H1 (cell line): ENCODE data around the gene SLC6A6. TPM values are rescaled to one million over a fixed set of nuclear protein-coding genes. Genes with fewer than 3 reads are reported as not detected.

Experiments used
- CTCF ChIA-PET: fragments of 300-600 bp; sonication (Branson Sonifier 250); formaldehyde crosslinking; loops from one replicate; lab custom pipeline; 2021; ENCODE audit not compliant: partially characterized antibody; lab: Charles Lee
- POLR2A ChIA-PET: fragments of 300-600 bp; sonication (Branson Sonifier 250); formaldehyde crosslinking; loops from one replicate; lab custom pipeline; 2021; ENCODE audit warnings: inconsistent platforms; ENCODE audit not compliant: partially characterized antibody; lab: Charles Lee
- DNase-seq, 2 experiments: peaks; one replicate each; pipeline versions ENCODE4 v3.0.0 to v3.0.0-alpha.2; 2010 to 2022; ENCODE audit warnings: low spot score in 2 of 2, low read depth in 1 of 2, mixed read lengths in 1 of 2
- FAIRE-seq: peaks from 2 replicates; lab custom pipeline; 2011; peaks lifted over from hg19 to GRCh38; lab: Jason Lieb, UNC
- H2AFZ ChIP-seq: 2 replicates; pipeline ENCODE4 v1.8.1; 2012; ENCODE audit warnings: low read length, inconsistent platforms
- H2AK5ac ChIP-seq: 2 replicates; pipeline ENCODE4 v1.6.1; 2013; ENCODE audit warnings: low read depth, low read length
- H2BK120ac ChIP-seq: replicated peaks from 2 replicates; pipeline ENCODE3; 2013; ENCODE audit warnings: low read depth, low read length, inconsistent platforms
- H2BK12ac ChIP-seq: 2 replicates; pipeline ENCODE4 v1.6.1; 2013; ENCODE audit warnings: low read depth, low read length
- H2BK15ac ChIP-seq: 2 replicates; pipeline ENCODE4 v1.6.1; 2013; ENCODE audit warnings: low read length
- H2BK20ac ChIP-seq: 2 replicates; pipeline ENCODE4 v1.6.1; 2013; ENCODE audit warnings: low read length
- H2BK5ac ChIP-seq: 2 replicates; pipeline ENCODE4 v1.6.1; 2013; ENCODE audit warnings: low read depth, low read length
- H3K14ac ChIP-seq: 2 replicates; pipeline ENCODE4 v1.6.1; 2013; ENCODE audit warnings: inconsistent platforms; ENCODE audit not compliant: insufficient read length
- H3K18ac ChIP-seq: 2 replicates; pipeline ENCODE4 v1.6.1; 2013; ENCODE audit warnings: low read length; ENCODE audit errors: extremely low read depth
- H3K23ac ChIP-seq: 2 replicates; pipeline ENCODE4 v1.6.1; 2013; ENCODE audit warnings: inconsistent platforms; ENCODE audit not compliant: insufficient read length
- H3K23me2 ChIP-seq: 2 replicates; pipeline ENCODE4 v1.6.1; 2013; ENCODE audit warnings: low read depth, low read length
- H3K27ac ChIP-seq: 2 replicates; pipeline ENCODE4 v1.6.1; 2011; ENCODE audit warnings: low read depth, low read length, inconsistent platforms
- H3K27me3 ChIP-seq, 4 experiments: replicated peaks in 1 of 4; 1 replicate in 1 of 4; 2 replicates in 3 of 4; pipeline versions ENCODE4 v1.6.1 to v1.8.1; 2011 to 2013; ENCODE audit warnings: low read length in 3 of 4, mild to moderate bottlenecking in 3 of 4, inconsistent platforms in 2 of 4, mixed read lengths in 2 of 4, moderate library complexity in 1 of 4; ENCODE audit not compliant: control insufficient read depth in 3 of 4, insufficient read depth in 3 of 4; ENCODE audit errors: extremely low read depth in 1 of 4
- H3K36me3 ChIP-seq, 4 experiments: 2 replicates each; pipeline versions ENCODE4 v1.6.1 to v1.8.1; 2011 to 2013; ENCODE audit warnings: mild to moderate bottlenecking in 4 of 4, low read length in 3 of 4, moderate library complexity in 2 of 4, control low read depth in 1 of 4, inconsistent platforms in 1 of 4; ENCODE audit not compliant: insufficient read depth in 4 of 4, control insufficient read depth in 2 of 4
- H3K4ac ChIP-seq: replicated peaks from 2 replicates; pipeline ENCODE3; 2013; ENCODE audit warnings: low read length, low read depth, mixed read lengths, inconsistent platforms; ENCODE audit not compliant: insufficient read length
- H3K4me1 ChIP-seq, 4 experiments: replicated peaks in 1 of 4; 1 replicate in 1 of 4; 2 replicates in 3 of 4; pipeline versions ENCODE4 v1.6.1 to v1.8.1; 2011 to 2013; ENCODE audit warnings: low read length in 3 of 4, inconsistent platforms in 2 of 4, mixed read lengths in 1 of 4; ENCODE audit not compliant: insufficient read depth in 4 of 4, control insufficient read depth in 3 of 4
- H3K4me2 ChIP-seq, 2 experiments: 2 replicates each; pipeline versions ENCODE4 v1.6.1 to v1.8.1; 2011 to 2013; ENCODE audit warnings: low read depth in 2 of 2, low read length in 2 of 2, control low read depth in 1 of 2, inconsistent platforms in 1 of 2, mild to moderate bottlenecking in 1 of 2; ENCODE audit not compliant: insufficient read depth in 1 of 2
- H3K4me3 ChIP-seq, 4 experiments: fragments of 200-600, 300-600 bp in 1 of 4; sonication (generic), shearing (Covaris generic), sonication (Bioruptor Twin) in 1 of 4; 2 replicates each; pipeline versions ENCODE4 v1.5.1 to v1.8.1; 2011 to 2016; ENCODE audit warnings: low read length in 4 of 4, low read depth in 3 of 4, control low read depth in 2 of 4, inconsistent platforms in 2 of 4, mild to moderate bottlenecking in 2 of 4, mixed read lengths in 1 of 4, moderate library complexity in 1 of 4; ENCODE audit not compliant: insufficient read depth in 2 of 4; ENCODE audit errors: extremely low read depth in 1 of 4
- H3K56ac ChIP-seq: replicated peaks from 2 replicates; pipeline ENCODE3; 2013; ENCODE audit warnings: low read depth, mild to moderate bottlenecking, mixed read lengths, low read length, inconsistent platforms; ENCODE audit not compliant: insufficient read length
- H3K79me1 ChIP-seq: 2 replicates; pipeline ENCODE4 v1.6.1; 2013; ENCODE audit warnings: low read depth, low read length, control low read depth
- H3K79me2 ChIP-seq, 2 experiments: 2 replicates each; pipeline versions ENCODE4 v1.6.1 to v1.8.1; 2012 to 2013; ENCODE audit warnings: low read length in 2 of 2, mild to moderate bottlenecking in 2 of 2, inconsistent platforms in 1 of 2; ENCODE audit not compliant: insufficient read depth in 2 of 2, control insufficient read depth in 1 of 2
- H3K9ac ChIP-seq, 4 experiments: replicated peaks in 1 of 4; 1 replicate in 1 of 4; 2 replicates in 3 of 4; pipeline versions ENCODE4 v1.6.1 to v1.8.1; 2011 to 2013; ENCODE audit warnings: low read depth in 3 of 4, low read length in 3 of 4, control low read depth in 2 of 4, mild to moderate bottlenecking in 2 of 4, moderate library complexity in 2 of 4, inconsistent platforms in 1 of 4; ENCODE audit errors: extremely low read depth in 1 of 4
- H3K9me3 ChIP-seq, 2 experiments: 2 replicates each; pipeline versions ENCODE4 v1.6.1 to v1.8.1; 2012 to 2013; ENCODE audit warnings: mild to moderate bottlenecking in 2 of 2, moderate library complexity in 2 of 2, control low read depth in 1 of 2, inconsistent platforms in 1 of 2, low read depth in 1 of 2, low read length in 1 of 2, mixed read lengths in 1 of 2; ENCODE audit not compliant: insufficient read depth in 2 of 2
- H4K20me1 ChIP-seq, 2 experiments: replicated peaks in 1 of 2; 2 replicates each; pipeline versions ENCODE3 to v1.8.1; 2011 to 2013; ENCODE audit warnings: inconsistent platforms in 2 of 2, low read length in 2 of 2, mild to moderate bottlenecking in 1 of 2; ENCODE audit not compliant: insufficient read depth in 2 of 2, control insufficient read depth in 1 of 2
- H4K5ac ChIP-seq: 2 replicates; pipeline ENCODE4 v1.6.1; 2013; ENCODE audit warnings: low read length, low read depth, mixed read lengths, inconsistent platforms; ENCODE audit not compliant: insufficient read length
- H4K8ac ChIP-seq: 2 replicates; pipeline ENCODE4 v1.8.0; 2013; ENCODE audit warnings: mild to moderate bottlenecking, moderate library complexity, low read length, inconsistent platforms; ENCODE audit not compliant: insufficient read depth; ENCODE audit errors: extremely low read depth
- H4K91ac ChIP-seq: replicated peaks from 2 replicates; pipeline ENCODE3; 2013; ENCODE audit warnings: low read length, mixed read lengths, inconsistent platforms; ENCODE audit not compliant: insufficient read length
- BRCA1 ChIP-seq: IDR thresholded peaks from 2 replicates; pipeline ENCODE4 v1.6.1; 2012; ENCODE audit warnings: low read depth, low read length, improper control_type of control experiment
- CEBPB ChIP-seq: IDR thresholded peaks from 2 replicates; pipeline ENCODE4 v1.6.1; 2012; ENCODE audit warnings: low read depth, low read length
- CHD2 ChIP-seq: IDR thresholded peaks from 2 replicates; pipeline ENCODE4 v1.6.1; 2012; ENCODE audit warnings: low read length, improper control_type of control experiment
- JUND ChIP-seq: IDR thresholded peaks from 2 replicates; pipeline ENCODE4 v1.6.1; 2011; ENCODE audit warnings: mild to moderate bottlenecking, improper control_type of control experiment, low read length
- NRF1 ChIP-seq: IDR thresholded peaks from 2 replicates; pipeline ENCODE4 v1.6.1; 2011; ENCODE audit warnings: mild to moderate bottlenecking, low read depth, low read length, improper control_type of control experiment
- PHF8 ChIP-seq: fragments of 200-600 bp; sonication (generic); conservative IDR thresholded peaks from 2 replicates; pipeline ENCODE4 v1.7.1; 2012; ENCODE audit warnings: low read depth, mild to moderate bottlenecking, inconsistent platforms, low read length, moderate library complexity
- POLR2AphosphoS5 ChIP-seq: IDR thresholded peaks from 2 replicates; pipeline ENCODE4 v1.6.1; 2011; ENCODE audit warnings: low read depth, low read length
- SIRT6 ChIP-seq: IDR thresholded peaks from one replicate; pipeline ENCODE4 v1.7.1; 2012; ENCODE audit warnings: low read length, inconsistent platforms
- SP2 ChIP-seq: IDR thresholded peaks from 2 replicates; pipeline ENCODE4 v1.6.1; 2012; ENCODE audit warnings: mild to moderate bottlenecking, low read length, inconsistent platforms
- TAF1 ChIP-seq: IDR thresholded peaks from 2 replicates; pipeline ENCODE4 v1.6.1; 2011; ENCODE audit warnings: mild to moderate bottlenecking, low read depth, low read length
- TBP ChIP-seq: IDR thresholded peaks from 2 replicates; pipeline ENCODE4 v1.6.1; 2011; ENCODE audit warnings: low read depth, low read length, improper control_type of control experiment
- WGBS, 2 experiments: shearing (Covaris generic) in 1 of 2; methylation state at CpG; one replicate each; pipeline versions ENCODE4 v1.1.6 to v1.1.7; 2013 to 2015; ENCODE audit warnings: low lambda C conversion rate in 2 of 2, mixed read lengths in 2 of 2, inconsistent platforms in 1 of 2, low coverage in 1 of 2, missing lambda C conversion rate in 1 of 2; ENCODE audit not compliant: insufficient replicate concordance in 2 of 2, insufficient coverage in 1 of 2, insufficient read length in 1 of 2; ENCODE audit errors: extremely low coverage in 1 of 2, missing lambda C conversion rate in 1 of 2; 5-methylcytosine and 5-hydroxymethylcytosine counted together
- polyA plus RNA-seq, 7 experiments: library from polyadenylated mRNA; depleted of rRNA in 3 of 7; stranded (reverse) in 5 of 7; unstranded in 2 of 7; fragments of >200 nt in 5 of 7; fragments of 200-250 nt in 2 of 7; gene quantifications; 1 replicate in 5 of 7; 2 replicates in 1 of 7; 4 replicates in 1 of 7; pipeline versions ENCODE4 v1.2.1 to v1.2.3, GENCODE V29; 2011 to 2013; ENCODE audit warnings: missing spikeins in 2 of 7, mixed read lengths in 2 of 7
- total RNA-seq: library from RNA; stranded (reverse); fragmentation: NEBNext Ultra II Directional; extraction: Animal tissue kit (Norgen Biotek cat#: 25700); gene quantifications from 2 replicates; pipeline ENCODE4 v1.2.1, GENCODE V29; 2021

Gene SLC6A6
- total and polyA plus RNA-seq, 2 of the 8 experiments (the other 6 are each of a cell fraction or from before 2014, with no cell fraction given), result 66.2 to 144 TPM

GRCh38 chr3:14461006-14461747 lies 58.8 kb downstream of the SLC6A6 start:
- 81% methylated on average over 13 of the region's 13 CpGs; no CpG with 5 or more reads in 1 of the 2 experiments for WGBS, 2 experiments
- TF ChIP-seq PHF8 (no peak), TAF1 (no peak), SIRT6 (no peak), CHD2 (no peak), CEBPB (no peak), TBP (no peak), POLR2AphosphoS5 (no peak; the same call in 1 of the 2 replicates), BRCA1 (no peak), SP2 (no peak), NRF1 (no peak), JUND (no peak)

More at GRCh38 chr3:14461006-14461747, 58.8 kb downstream of the SLC6A6 start:
- no peak overlapping the region for H3K27ac ChIP-seq
- H3K36me3 ChIP-seq, result peaks cover 16 to 44% (median 29%) of the 10 kb centered on the region in 4 experiments; a peak in 7 of 8 replicates
- no peak overlapping the region for H4K5ac ChIP-seq
- H3K4me1 ChIP-seq, result peaks cover 0 to 8% (median 5%) of the 10 kb centered on the region in 4 experiments; a peak in 5 of 7 replicates
- H3K4ac ChIP-seq, result no peak overlapping the region
- H3K4me3 ChIP-seq, result no peak overlapping the region
- H3K23me2 ChIP-seq, result no peaks in the 10 kb centered on the region
- no peak overlapping the region for H2BK12ac ChIP-seq
- no peak overlapping the region for H3K9ac ChIP-seq
- no peak overlapping the region for H3K14ac ChIP-seq
- H3K23ac ChIP-seq, result no peak overlapping the region
- ChIA-PET POLR2A (interaction anchor here (1.5 to 1.7 kb wide), 2 partner anchors 56 to 59 kb away, joined by 3 to 5 read pairs; partner anchors contain the start of gene SLC6A6), CTCF (interaction anchor here (0.7 to 4.9 kb wide), 30 partner anchors 9 to 261 kb away, joined by 3 to 49 read pairs (median 6); partner anchors contain the start of gene SLC6A6)
- FAIRE-seq, result no peak
- H4K8ac ChIP-seq, result no peak overlapping the region; the same call in 1 of the 2 replicates
- H2BK15ac ChIP-seq, result no peak overlapping the region
- H2AK5ac ChIP-seq, result no peak overlapping the region
- H4K20me1 ChIP-seq, result peaks cover 4 to 14% of the 10 kb centered on the region in 2 experiments
- H2AFZ ChIP-seq, result no peak overlapping the region
- no peak for DNase-seq
- H3K79me2 ChIP-seq, result no peaks in the 10 kb centered on the region
- H3K27me3 ChIP-seq, result no peaks in the 10 kb centered on the region
- H3K4me2 ChIP-seq, result no peak overlapping the region
- peaks cover 3% of the 10 kb centered on the region; the same call in 1 of the 2 replicates for H3K79me1 ChIP-seq
- no peak overlapping the region for H3K56ac ChIP-seq
- H2BK20ac ChIP-seq, result no peak overlapping the region
- H4K91ac ChIP-seq, result no peak overlapping the region
- no peak overlapping the region for H2BK5ac ChIP-seq
- H2BK120ac ChIP-seq, result no peak overlapping the region
- H3K18ac ChIP-seq, result no peak overlapping the region
- H3K9me3 ChIP-seq, result no peaks in the 10 kb centered on the region
